SKM-1 (cell line): ENCODE data around the gene CNOT6.

Source experiments
- DNase-seq: peaks from one replicate; lab custom pipeline; 2025; ENCODE audit not compliant: unreplicated experiment; lab: John Stamatoyannopoulos, UW

Gene CNOT6

DNA sequence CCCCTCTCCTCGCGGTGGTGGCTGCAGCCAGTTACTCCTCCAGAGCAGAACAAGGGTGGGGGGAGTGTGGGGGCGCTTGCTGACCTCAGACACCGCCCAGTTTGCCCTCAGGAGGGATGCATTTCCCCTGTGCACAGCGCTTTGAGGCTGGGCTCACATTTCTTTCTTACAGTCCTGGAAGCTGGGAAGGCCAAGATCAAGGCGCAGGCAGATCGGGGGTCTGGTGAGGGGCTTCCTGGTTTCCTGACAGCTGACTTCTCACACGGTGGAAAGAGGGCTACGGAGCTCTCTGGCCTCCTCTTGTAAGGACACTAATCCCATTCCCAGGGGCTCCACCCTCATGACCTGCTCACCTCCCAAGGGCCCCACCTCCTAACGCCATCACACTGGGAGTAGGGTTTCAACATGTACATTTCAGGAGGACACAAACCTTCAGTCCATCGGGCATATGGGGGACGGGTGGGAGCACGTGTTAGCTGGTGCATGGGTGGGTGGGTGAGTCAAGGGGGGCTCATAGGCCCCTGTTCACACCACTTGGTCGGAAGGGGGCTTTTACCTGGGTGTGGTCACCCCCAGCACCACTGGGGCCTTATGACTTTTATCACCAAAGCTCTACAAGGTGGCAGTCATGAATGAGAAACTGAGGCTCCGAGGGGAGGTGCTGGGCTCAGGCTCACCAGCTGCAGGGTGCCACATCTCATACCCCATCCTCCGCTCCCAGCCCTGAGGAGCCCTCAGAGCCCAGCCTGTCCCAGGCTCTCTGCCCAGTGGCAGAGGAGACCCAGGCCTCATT lies 104.8 kb downstream of the CNOT6 start:
- no peak for DNase-seq

DNA sequence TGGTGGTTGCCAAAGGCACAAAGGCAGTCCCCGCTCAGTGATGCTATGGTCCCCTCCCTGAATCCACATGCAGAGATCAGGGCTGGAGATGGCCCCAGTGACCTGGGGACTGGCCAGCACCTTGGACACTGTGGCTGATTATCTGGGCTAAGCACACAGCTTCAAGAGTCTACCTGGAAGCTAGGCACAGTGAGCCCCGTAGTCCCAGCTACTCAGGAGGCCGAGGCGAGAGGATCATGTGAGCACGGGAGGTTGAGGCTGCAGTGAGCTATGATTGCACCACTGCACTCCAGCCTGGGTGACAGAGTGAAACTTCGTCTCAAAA lies 105.4 kb downstream of the CNOT6 start:
- no peak for DNase-seq

DNA sequence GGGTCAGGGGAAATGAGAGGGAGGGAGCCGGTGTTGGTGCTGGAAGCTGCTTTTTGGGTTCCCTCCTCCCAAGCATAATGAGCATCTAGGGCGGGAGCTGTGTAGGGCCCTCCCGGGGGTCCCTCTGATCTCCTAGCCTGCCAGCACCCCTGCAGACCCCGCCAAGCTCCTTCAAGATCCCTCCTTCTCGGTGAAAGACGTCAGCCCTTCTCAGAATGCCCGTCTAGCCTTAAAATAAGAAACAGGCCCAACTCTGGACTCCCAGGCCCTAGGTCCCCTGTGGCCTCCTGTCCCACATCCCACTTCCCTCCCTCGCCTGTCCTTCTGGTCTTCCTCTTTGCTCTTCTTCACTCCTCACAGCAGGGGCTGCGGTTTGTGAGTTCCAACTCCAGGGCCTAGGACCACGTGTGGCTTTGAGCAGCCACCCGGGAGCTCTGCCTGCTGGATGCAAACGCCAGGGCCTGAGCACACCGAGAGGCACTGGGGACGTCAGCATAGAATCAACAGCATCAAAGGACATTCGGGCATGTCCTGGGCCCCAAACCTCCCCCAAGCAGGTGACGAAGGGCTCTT lies 105.9 kb downstream of the CNOT6 start:
- DNase-seq: no peak

DNA sequence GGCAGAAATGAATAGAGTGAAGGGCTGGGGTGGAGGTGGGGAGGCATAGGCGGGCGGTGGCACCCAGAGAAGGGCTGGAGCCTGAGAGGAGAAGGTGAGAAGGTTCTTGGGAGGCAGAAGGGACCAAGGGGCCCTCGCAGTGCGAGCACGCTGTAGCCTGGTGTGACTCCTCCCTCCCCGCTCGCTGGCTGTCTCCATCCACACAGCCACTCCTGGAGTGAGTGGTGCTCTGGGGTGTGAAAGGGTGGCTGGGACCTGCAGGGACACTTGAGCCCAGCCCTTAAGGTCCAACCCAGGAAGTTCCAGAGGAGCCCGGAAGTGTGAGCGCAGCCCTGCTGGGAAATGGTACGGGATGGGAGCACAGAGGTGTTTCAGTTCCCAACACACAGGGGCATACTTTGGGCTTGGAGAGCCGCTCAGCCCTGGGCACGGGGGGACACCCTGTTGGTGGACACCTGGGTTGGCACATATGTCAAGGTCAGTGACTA lies 106.4 kb downstream of the CNOT6 start:
- DNase-seq: no peak

GRCh38 chr5:180601591-180602480 lies 107.7 kb downstream of the CNOT6 start:
- no peak for DNase-seq

DNA sequence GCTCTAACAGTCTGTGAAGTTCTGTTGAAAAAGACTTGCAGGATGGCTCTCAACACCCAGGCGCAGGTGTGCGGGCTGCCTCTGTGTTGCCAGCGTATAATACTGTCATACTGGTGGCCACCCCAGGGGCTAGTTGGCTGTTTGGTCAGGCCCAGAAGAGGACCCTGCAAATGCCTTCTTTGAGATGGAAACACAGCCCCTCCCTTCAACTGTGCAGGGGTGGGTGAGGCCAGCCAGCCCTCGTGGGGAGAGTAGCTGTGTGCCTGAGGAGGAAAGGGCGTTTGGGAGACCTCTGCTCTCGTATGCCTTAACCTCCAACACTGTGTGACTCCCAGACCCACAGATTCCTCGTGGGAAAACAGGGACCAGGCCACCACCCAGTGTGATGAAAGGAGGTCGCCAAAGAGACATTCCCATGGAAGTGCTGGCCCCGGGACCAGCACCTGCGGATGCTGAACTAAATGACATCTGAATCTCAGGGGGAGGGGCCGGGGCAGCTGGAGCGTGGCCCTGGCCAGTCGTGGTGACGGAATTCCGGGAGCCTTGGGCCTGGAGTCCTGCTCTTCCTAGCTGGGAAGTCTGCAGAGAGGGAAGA lies 108.4 kb downstream of the CNOT6 start:
- no peak for DNase-seq

- no peak for DNase-seq
Observed at GRCh38 chr5:180603076-180603594, 109.0 kb downstream of the CNOT6 start.

GRCh38 chr5:180604271-180604670 lies 110.1 kb downstream of the CNOT6 start:
- no peak for DNase-seq

DNA sequence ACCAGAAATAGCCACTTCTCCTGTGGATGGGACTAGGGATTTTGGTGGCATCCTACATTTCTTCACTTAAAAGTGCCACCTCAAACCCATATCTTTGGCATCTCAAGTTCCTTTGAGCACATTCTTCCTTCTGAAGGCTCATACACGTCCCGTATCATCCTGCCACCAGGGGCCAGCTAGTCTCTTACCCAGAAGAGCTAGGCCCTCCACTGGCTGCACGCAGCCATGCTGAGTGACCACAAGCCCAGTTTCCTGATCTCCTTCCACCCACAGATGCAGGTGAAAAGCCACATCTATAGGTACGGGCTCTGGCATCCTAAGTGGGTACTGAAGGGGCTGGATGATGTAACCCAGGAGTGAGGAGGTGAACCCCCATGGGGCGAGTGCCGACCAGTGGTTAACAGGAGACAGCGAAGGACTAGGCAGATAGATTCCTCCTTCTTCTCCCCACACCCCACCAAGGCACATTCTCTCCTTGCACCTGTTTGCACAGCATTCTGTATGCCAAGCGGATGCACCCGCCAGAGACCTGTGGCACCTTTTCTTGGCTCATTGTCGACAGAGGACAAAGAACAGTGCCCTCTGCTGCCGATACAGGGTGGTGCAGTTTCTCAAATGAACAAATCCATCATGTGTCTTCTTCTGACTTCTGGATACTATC lies 111.5 kb downstream of the CNOT6 start:
- DNase-seq: peak; percentile 38

GRCh38 chr5:180606215-180606785 lies 112.1 kb downstream of the CNOT6 start:
- no peak for DNase-seq

GRCh38 chr5:180607861-180608571 lies 113.8 kb downstream of the CNOT6 start:
- DNase-seq: no peak

DNA sequence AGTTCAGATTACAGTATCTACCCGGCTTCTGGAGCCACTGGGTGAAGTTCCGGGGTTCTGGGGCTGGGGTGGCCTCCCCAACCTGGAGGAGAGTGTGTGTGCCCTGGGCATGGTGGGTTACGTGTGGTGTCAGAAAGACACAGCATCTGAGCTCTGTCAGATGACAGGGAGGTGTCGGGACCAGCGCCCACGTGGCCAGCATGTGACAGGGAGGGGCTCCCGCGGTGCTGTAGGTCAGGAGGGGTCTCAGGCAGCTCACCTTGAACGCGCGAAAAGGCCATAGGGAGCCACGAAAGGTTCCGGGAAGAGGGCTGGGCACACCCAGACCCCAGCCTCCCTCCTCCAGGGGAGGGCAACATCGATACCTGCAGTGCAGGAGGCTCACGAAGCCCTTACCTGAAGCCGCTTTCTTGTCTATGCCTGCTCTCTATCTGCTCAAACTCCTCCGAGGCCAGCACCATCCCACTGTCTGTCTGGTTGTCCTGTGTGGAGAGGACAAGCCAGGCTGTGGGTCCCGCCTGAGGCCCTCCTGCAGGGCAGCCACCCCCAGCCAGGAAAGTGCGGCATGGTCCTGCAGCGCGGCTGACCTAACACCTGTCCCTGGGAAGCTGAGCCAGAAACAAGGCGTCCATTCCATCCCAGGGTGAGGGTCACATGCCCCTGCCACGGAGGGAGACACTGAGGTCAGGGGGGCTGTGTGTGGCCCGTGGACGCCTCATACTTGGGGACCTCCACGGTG lies 114.6 kb downstream of the CNOT6 start:
- DNase-seq: no peak

DNA sequence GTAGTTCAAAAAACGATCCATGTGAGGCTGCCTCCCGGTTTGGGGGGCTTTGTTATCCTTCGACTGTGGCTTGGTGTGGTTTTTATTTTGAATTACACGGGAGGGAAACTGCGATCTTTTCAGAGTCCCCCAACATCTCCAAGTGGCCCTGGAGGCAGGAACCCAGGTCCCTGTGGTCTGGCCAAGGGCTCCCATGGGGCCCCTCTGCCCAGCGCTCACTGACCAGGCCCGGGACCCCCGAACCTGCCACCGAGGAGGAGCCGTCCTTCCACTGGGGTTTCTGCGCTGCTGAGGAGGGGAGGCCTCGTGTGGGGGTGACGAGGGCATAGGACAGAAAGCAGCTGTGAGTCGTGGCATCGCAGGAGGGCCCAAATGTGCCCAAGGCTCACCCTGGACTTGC lies 115.2 kb downstream of the CNOT6 start:
- no peak for DNase-seq

- no peak for DNase-seq
Observed at GRCh38 chr5:180609817-180610550, 115.8 kb downstream of the CNOT6 start.

- DNase-seq: no peak
Observed at GRCh38 chr5:180611140-180611850, 117.1 kb downstream of the CNOT6 start.

- DNase-seq: no peak
Observed at GRCh38 chr5:180612683-180613082, 118.5 kb downstream of the CNOT6 start.

DNA sequence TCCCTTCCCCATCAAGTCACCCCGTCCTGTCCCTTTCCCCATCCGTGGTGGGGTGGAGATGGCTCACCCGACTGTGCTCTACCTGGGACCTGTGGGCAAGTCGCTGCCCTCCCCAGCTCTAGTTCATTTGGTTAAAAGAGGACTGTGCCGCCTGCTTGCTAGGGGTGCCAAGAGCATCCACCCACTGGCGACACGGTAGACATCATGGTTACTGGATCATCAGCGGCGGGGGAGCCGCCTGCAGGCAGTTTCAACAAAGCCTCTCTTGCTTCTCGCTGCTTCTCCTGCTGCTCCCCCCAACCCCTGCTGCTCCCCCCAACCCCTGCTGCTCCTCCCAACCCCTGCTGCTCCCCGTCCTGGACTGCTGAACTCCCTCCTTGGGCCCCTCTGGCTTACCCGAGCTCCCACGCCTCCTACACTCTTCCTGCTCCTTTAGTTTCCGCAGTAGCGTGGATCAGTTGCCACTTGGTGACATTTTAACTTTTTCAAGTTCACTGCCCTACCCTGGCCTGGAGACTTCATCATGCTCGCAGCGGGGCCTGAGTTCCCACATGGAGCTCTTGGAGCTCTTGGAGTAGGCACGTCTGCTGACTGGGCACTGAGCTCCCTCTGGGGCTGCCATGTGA lies 119.1 kb downstream of the CNOT6 start:
- DNase-seq: no peak
